ENCODE results near the gene ARMH1.

The ARMH1 gene

DNA sequence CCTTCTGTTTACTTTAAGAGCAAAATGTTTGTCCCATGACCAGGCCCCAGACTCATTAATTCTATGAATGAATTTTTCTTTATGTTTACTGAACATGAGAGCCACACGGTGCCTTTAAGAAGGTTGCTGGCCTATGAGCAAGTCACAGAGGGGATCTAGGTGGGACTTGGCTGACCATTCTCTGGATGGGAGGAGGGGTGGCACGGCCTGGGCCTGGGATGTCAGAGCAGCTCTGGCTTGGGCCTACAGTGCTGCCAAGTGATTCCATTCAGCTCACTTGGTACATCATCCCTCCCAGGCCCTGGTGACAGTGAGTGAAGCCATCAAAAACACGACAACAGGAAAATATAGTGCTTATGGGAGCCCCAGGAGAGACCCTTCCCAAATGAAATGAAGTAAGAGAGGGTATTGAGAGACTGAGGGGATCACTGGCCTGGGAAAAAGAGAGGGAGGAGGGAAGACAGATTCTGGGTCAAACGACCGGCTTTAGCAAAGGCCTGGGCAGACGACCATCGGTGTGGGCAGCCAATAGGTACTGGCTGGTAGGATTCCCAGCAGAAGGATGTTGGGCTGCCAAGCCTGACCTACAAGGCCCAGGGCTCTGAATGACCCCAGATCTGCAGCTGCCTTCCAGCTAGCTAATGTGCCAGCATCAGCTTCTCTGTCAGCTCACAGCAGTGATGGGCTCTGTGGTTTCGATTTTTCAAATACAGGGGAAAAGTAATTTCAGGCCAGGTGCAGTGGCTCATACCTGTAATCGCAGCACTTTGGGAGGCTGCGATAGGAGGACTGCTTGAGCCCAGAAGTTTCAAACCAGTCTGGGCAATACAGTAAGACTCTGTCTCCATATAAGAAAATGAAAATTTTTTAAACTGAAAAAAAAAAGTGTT lies 3.5 kb upstream of the ARMH1 start:
- no peak for DNase-seq (ENCODE audit: low read depth, low spot score)

DNA sequence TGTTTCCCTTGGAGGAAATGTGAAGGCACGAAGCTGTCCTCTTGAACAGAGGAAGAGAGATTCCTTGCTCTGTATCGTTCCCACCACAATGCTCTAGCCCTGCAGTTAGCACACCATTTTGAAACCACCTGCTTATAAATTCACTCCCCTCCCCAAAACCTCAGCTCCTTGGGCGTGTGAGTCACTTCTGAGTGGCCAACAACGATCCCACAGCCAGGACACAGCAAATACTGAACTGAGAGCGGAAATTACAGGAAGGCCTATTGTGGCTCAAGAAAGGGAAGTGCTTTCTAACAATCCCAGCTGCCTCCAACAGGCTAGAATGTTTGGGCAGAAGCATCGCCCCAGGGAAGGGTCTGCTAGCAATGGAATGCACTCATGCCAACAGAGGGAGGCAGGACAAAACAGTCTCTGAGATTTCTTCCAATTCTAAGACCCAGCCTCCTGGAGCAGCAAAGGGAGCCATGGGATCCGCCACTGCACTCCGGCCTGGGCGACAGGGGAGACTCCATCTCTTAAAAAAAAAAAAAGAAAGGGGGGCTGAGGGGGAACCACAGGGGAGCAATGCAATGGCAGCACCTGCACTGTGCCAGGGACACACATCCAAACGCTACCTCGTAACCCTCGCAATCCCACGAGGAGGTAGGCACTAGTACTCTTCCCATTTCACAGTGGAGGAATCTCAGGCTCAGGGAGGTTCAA lies 2.1 kb upstream of the ARMH1 start:
- DNase-seq (ENCODE audit: low read depth, low spot score): no peak

DNA sequence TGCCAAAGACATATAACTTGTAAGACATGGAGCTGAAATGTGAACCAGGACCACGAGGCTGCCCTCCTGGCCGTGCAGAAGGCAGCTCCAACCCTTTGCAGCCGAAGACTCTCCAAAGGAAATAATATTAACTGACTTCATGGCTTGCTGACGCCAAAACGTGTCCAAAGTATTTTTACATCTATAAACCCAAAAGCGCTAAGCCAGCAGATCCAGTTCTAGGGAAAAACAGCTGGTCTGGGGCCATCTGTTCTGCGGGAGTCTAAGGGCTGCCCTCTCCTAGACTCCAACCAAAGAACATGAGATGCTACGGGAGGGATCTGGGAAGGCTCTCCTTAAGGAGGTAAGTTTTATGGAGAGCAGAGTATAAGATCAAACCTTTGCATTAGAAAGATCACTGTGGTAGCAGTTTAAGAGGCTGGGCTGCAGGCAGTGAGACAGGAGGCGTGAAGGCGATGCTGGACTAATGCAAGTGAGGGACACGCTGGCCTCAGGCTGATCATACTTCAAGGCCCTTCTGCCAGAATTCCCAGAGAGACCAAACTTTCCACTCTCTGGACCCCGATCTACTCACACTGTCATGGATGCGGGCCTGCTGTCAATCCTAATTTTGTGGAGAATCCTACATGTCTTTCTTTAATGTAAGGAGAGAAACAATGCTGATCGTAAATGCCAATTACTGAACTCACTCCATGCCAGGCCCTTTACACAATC lies 1.4 kb upstream of the ARMH1 start:
- no peak for DNase-seq (ENCODE audit: low read depth, low spot score)

DNA sequence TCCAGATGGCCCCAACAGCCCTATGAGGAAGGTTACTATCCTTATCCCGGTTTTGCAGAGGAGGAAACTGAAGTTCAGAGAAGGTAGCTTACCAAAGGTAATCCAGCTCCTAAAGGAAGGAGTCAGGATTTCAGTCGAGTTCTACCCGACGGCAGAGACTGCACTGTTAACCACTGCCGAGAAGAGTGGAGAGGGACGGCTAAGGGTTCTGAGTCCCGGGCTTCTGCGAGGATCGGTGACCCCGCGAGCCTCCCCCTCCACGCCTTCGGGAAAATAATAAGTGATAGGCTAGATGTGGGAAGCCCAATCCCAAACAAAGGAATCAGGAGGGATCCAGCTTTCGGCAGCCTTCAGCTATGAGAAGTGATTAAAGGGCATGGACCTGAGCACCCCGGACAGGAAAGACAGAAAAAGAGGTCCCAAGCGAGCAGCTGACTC lies 820 bp upstream of the ARMH1 start:
- DNase-seq (ENCODE audit: low read depth, low spot score): no peak

DNA sequence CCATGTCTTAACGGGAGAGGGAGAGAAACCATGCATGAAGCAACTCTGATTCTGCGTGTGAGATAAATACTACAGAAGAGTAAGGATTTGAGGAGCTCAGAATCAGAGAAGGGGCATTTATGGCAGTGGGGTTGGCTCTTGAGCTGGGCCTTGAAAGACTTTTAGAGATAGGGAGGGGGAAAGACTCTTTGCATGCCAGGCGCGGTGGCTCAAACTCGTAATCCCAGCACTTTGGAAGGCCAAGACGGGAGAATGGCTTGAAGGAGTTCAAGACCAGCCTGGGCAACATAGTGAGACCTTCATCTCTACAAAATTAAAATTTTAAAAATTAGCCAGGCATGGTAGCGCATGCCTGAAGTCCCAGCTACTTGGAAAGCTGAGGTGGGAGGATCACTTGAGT lies 672 bp downstream of the ARMH1 start:
- no peak for DNase-seq (ENCODE audit: low read depth, low spot score)

DNA sequence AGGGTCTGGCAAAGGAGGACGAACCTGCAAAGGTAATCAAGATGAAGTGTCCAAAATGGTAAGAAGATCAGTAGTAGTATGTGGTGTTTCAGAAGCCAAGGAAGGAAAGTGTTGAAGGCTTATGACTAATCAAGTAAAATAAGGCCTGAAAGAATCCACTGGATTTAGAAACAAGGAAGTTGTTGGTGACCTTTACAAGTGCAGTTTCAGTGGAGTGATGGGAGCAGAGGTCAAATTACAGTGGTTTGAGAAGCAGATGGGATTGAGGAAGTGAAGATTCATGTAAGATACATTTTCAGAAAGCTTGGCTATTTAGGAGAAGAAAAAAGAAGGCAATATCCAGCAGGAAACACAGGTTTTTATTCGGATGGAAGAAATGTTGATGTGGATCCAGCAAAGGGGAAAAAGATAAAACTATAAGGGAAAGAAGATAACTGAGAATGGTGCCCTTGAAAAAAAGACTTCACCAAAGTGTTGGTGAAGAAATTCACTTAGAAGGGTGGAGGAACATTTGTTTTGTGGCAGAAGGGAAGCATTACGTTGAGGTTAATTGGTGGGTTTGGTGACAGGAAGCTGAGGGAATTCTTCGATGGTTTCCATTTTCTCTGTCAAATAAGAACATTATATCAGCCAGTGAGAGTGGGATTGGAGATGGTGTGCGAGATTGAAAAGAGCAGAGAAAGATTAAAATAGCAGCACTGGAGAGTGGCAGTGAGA lies 2.1 kb downstream of the ARMH1 start:
- no peak for DNase-seq (ENCODE audit: low read depth, low spot score)

DNA sequence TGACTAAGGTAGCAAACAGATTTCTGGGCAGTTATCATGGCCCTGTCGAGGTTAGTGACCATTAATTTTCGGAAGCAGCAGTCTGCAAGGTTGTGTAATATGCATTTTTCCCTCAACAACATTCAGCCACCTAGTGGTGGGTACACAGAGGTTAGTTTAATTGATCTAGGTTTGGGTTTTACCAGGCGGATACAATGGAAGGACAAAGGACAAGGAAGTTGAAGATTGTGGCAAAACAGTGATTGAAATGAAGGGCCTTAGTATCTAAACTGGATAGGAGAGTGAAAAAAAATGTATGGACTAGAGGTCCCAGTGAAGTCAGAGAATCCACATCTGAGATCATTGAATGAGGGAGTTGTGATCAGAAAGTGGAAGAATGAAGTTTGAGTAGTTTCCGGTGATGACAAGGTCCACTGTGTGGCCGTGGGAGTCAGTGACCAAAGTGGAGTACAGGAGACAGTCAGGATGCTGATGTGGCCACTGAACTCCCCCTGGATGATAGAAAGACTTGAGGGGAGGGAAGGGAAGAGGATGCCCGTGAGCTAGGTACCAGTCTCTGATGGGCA lies 2.8 kb downstream of the ARMH1 start:
- DNase-seq (ENCODE audit: low read depth, low spot score): no peak

DNA sequence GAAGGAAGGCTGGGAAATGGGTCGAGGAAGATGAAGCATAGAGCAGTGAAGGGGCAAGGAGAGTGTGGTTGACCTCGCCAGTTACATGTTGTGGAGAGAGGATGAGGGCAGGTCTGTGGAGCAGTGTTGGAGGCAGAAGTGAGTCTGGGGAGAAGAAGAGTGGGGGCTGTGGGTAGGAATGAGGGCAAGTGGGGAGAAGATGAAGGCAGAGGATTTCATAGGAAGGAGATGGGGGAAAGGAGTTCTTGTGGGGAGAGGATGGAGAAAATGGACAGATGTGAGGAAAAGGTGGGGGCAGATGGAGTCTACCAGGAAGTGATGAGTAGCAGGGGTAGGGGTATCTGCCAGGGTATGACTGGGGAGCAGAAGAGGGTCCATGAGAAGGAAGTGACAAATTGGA lies 3.6 kb downstream of the ARMH1 start:
- no peak for DNase-seq (ENCODE audit: low read depth, low spot score)

DNA sequence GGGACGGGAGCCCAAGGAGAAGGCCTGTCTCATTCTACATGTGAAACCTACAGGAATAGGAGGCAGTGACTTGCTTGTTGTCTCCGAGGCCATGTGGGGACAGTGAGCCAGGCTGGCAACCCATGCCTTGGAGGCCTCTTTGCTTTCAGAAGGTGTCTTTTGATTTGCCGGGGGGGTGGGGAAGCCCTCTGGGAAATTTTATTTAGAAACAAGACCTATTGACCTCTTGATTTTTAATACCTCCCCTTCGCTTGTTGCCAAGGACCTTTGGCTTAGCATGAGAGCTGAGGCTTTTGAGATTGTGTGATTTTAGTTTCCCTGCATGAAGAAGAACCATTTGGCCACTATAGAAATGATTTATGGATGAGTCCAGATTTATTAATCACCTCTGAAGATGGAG lies 4.1 kb downstream of the ARMH1 start:
- no peak for DNase-seq (ENCODE audit: low read depth, low spot score)

DNA sequence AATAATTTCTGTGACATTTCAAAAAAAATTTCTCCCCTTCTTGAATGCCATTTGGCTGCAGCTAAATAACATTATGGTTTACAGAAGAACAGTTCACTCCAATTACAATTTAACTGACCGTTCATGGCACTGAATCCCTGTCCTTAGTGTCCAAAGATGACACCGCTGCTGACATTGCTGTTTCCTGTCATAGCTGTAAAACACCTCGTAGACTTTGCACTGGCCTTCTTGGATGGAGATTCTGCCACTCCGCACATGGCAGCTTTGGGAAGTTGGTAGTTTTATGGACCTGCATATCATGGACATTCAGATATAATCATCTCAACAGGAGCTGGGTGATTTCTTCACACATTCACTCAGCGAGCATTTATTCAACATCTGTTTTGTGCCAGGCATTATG lies 5.0 kb downstream of the ARMH1 start:
- DNase-seq (ENCODE audit: low read depth, low spot score): no peak

DNA sequence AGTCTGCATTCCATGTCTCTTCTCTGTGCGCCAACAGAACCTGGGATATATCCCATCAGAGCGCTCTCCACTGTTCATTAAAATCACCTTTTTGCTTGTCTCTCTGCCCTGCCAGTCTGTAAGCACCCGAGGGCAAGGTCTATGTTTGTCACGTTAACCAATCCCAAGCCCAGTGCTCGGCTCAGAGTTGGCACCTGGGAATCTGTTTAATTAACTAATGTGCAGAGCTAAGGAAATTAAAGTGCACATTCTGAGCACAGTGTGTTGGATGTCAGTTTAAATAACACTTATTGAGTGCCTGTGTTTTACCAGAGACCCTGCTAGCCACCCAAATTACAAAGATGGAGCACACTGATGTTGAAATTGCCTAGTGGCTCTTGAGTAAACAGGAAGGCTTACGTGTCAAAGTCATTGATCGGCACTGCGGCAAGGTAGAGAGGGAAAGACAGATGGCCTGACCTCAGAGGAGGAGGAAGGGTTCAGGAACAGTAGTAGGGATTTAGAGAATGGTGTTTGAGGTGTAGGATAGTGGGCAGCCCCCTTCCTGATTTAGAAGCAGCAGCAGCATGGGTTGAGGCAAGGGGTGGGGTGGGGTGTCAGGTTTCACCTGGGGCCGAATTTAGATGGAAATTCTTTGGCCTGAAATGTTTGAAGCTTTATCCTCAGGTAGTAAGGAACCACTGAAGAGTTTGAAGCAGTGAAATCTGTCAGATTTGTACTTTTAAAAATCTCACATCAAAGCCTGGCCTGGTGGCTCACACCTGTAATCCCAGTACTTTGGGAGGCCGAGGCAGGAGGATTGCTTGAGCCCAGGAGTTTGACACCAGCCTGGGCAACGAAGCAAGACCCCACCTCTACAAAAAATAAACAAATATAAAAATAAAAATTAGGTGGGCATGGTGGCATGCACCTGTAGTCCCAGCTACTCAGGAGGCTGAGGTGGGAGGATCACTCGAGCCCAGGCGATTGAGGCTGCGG lies 7.7 kb downstream of the ARMH1 start:
- no peak for DNase-seq (ENCODE audit: low read depth, low spot score)

DNA sequence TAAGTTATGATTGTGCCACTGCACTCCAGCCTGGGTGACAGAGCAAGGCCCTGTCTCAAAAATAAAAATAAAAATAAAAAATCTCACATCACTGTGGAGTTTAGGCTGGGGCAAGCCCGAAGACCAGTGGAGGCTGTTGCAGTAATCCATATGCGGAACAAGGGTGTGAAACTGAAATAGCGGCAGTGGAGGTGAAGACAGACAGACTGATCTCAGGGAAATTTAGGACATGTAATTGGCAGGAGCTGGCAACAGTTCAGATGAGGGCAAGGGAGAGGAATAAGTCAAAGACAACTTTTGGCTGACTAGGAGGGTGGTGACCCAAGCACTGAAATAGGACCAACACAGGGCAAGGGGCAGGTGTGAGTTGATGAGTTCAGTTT lies 8.4 kb downstream of the ARMH1 start:
- no peak for DNase-seq (ENCODE audit: low read depth, low spot score)

DNA sequence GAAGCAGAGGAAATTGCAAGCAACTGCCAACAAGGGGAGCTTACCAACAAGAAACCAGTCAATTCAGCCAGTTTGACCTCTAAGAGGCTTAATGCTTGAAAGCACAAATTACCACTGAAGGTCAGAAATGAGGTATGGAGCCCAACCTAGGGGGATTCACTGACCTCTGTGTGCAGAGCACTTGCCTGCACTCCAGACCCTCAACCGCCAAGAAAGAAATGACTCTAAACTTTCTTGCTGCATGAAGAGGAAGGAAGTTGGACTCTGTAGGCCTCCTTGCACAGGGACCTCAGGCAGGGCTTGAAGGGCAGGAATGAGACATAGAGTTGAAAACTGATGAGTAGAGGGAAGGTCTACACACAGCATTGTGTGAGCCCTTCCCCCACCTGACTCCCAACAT lies 10.0 kb downstream of the ARMH1 start:
- no peak for DNase-seq (ENCODE audit: low read depth, low spot score)

DNA sequence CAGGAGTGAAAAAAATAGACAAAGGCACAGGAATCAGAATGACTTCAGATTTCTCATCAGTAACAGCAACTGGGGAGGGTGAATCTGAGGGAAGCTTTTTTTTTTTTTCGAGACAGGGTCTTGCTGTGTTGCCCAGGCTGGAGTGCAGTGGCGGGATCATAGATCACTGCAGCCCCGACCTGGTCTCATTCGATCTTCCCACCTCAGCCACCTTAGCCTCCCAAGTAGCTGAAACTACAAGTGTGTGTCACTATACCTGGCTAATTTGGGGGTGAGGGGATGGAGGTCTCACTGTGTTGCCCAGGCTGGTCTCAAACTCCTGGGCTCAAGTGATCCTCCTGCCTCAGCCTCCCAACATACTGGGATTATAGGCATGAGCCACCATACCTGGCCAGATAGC lies 10.7 kb downstream of the ARMH1 start:
- no peak for DNase-seq (ENCODE audit: low read depth, low spot score)

DNA sequence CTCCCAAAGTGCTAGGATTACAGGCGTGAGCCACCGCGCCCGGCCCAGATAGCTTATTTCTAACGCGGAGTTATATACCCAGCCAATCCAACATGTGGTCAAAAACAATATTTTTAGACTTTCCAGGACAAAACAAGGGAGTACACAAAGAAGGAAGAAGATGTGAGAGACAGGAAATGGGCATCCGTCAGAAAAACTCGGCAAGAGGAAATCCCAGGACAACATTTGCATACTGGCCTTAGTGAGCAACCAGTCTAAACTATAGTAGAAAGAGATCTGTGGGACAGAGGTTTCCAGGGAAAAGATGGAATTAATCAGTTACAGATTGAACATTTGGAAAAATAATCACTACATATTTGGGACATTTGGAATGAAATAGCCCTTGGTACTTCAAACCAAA lies 11.4 kb downstream of the ARMH1 start:
- DNase-seq (ENCODE audit: low read depth, low spot score): no peak

DNA sequence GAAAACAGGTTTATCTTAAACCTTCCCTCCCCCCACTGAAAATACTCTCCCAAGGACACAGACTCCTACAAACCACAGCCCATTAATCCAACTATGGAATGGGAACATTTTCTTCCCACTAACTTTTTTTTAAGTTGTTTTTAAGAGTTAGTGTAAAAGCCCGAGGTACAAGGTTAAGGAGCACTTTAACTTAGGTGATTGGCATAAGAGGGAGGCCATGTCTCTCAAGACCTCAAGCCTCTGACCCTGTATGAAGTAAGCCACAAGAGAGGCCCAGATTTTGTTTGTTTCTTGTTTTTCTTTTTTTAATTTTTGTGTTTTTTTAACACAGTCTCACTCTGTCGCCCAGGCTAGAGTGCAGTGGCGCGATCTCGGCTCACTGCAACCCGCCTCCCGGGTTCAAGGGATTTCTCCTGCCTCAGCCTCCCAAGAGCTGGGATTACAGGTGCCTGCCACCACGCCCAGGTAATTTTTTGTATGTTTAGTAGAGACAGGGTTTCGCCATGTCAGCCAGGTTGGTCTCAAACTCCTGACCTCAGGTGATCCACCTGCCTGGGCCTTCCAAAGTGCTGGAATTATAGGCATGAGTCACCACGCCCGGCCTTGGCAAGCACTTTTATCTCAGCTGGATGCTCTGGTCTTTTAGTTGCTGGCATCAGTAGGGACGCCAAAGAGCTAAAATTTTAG lies 14.4 kb downstream of the ARMH1 start:
- DNase-seq (ENCODE audit: low read depth, low spot score): no peak

DNA sequence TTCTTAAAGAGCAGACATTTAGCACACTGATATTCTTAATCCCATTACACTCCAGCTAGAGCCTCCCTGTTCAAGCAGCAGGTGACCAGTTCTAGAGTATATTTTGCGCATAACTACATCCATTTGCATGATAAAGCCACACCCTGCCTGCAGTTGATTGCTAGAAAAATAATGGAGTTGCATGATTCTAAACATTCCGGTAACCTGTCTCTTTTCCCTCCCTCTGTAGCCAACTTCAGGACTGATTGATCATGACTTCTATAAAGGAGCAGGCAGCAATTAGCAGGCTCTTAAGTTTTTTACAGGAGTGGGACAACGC lies 14.9 kb downstream of the ARMH1 start:
- DNase-seq (ENCODE audit: low read depth, low spot score): no peak

DNA sequence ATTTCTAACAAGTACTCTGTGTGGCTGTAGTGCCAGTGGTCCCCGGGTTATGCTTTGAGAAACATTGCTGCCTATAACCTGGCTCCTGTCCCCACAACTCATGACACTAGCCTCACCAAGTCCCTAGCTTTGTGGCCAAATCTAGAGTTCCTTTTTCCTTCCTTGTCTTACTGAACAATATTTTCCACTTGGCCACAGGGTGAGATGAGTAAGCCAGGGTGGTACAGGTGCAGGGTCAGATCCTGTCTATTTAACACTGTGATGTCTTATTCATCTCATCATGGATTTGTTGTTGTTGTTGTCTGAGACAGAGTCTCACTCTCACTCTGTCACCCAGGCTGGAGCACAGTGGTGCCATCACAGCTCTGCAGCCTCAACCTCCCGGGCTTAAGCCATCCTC lies 18.6 kb downstream of the ARMH1 start:
- DNase-seq (ENCODE audit: low read depth, low spot score): no peak

DNA sequence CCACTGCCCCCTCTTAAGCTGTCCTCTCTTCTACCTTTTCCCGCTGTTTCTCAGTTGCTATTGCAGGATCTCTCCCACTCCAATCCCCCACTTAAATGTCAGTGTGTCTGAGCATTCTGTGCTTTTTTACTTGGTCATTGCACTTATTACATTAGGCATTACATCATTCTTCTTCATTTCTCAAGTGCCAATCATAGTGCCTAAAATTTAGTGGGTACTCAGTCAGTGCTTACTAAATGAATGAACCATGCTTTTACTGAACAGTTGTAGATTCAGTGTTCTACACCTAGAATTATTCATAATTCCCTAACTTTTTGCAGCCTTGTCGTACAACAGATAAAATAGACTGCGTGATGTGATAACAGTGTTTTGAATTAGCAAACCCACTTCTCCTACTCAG lies 19.4 kb downstream of the ARMH1 start:
- DNase-seq (ENCODE audit: low read depth, low spot score): no peak
